H1 (cell line): ENCODE results near the gene DNAJB13. TPM values are rescaled to one million over a fixed set of nuclear protein-coding genes. Genes with fewer than 3 reads are reported as not detected.

Experiments used
- CTCF ChIA-PET: fragments of 300-600 bp; sonication (Branson Sonifier 250); formaldehyde crosslinking; loops from one replicate; lab custom pipeline; 2021; ENCODE audit not compliant: partially characterized antibody; lab: Charles Lee
- POLR2A ChIA-PET: fragments of 300-600 bp; sonication (Branson Sonifier 250); formaldehyde crosslinking; loops from one replicate; lab custom pipeline; 2021; ENCODE audit warnings: inconsistent platforms; ENCODE audit not compliant: partially characterized antibody; lab: Charles Lee
- DNase-seq, 2 experiments: peaks; one replicate each; pipeline versions ENCODE4 v3.0.0 to v3.0.0-alpha.2; 2010 to 2022; ENCODE audit warnings: low spot score in 2 of 2, low read depth in 1 of 2, mixed read lengths in 1 of 2
- FAIRE-seq: peaks from 2 replicates; lab custom pipeline; 2011; peaks lifted over from hg19 to GRCh38; lab: Jason Lieb, UNC
- H2AFZ ChIP-seq: 2 replicates; pipeline ENCODE4 v1.8.1; 2012; ENCODE audit warnings: low read length, inconsistent platforms
- H2AK5ac ChIP-seq: 2 replicates; pipeline ENCODE4 v1.6.1; 2013; ENCODE audit warnings: low read depth, low read length
- H2BK120ac ChIP-seq: replicated peaks from 2 replicates; pipeline ENCODE3; 2013; ENCODE audit warnings: low read depth, low read length, inconsistent platforms
- H2BK12ac ChIP-seq: 2 replicates; pipeline ENCODE4 v1.6.1; 2013; ENCODE audit warnings: low read depth, low read length
- H2BK15ac ChIP-seq: 2 replicates; pipeline ENCODE4 v1.6.1; 2013; ENCODE audit warnings: low read length
- H2BK20ac ChIP-seq: 2 replicates; pipeline ENCODE4 v1.6.1; 2013; ENCODE audit warnings: low read length
- H2BK5ac ChIP-seq: 2 replicates; pipeline ENCODE4 v1.6.1; 2013; ENCODE audit warnings: low read depth, low read length
- H3K14ac ChIP-seq: 2 replicates; pipeline ENCODE4 v1.6.1; 2013; ENCODE audit warnings: inconsistent platforms; ENCODE audit not compliant: insufficient read length
- H3K18ac ChIP-seq: 2 replicates; pipeline ENCODE4 v1.6.1; 2013; ENCODE audit warnings: low read length; ENCODE audit errors: extremely low read depth
- H3K23ac ChIP-seq: 2 replicates; pipeline ENCODE4 v1.6.1; 2013; ENCODE audit warnings: inconsistent platforms; ENCODE audit not compliant: insufficient read length
- H3K23me2 ChIP-seq: 2 replicates; pipeline ENCODE4 v1.6.1; 2013; ENCODE audit warnings: low read depth, low read length
- H3K27ac ChIP-seq: 2 replicates; pipeline ENCODE4 v1.6.1; 2011; ENCODE audit warnings: low read depth, low read length, inconsistent platforms
- H3K27me3 ChIP-seq, 4 experiments: replicated peaks in 1 of 4; 1 replicate in 1 of 4; 2 replicates in 3 of 4; pipeline versions ENCODE4 v1.6.1 to v1.8.1; 2011 to 2013; ENCODE audit warnings: low read length in 3 of 4, mild to moderate bottlenecking in 3 of 4, inconsistent platforms in 2 of 4, mixed read lengths in 2 of 4, moderate library complexity in 1 of 4; ENCODE audit not compliant: control insufficient read depth in 3 of 4, insufficient read depth in 3 of 4; ENCODE audit errors: extremely low read depth in 1 of 4
- H3K36me3 ChIP-seq, 4 experiments: 2 replicates each; pipeline versions ENCODE4 v1.6.1 to v1.8.1; 2011 to 2013; ENCODE audit warnings: mild to moderate bottlenecking in 4 of 4, low read length in 3 of 4, moderate library complexity in 2 of 4, control low read depth in 1 of 4, inconsistent platforms in 1 of 4; ENCODE audit not compliant: insufficient read depth in 4 of 4, control insufficient read depth in 2 of 4
- H3K4ac ChIP-seq: replicated peaks from 2 replicates; pipeline ENCODE3; 2013; ENCODE audit warnings: low read length, low read depth, mixed read lengths, inconsistent platforms; ENCODE audit not compliant: insufficient read length
- H3K4me1 ChIP-seq, 4 experiments: replicated peaks in 1 of 4; 1 replicate in 1 of 4; 2 replicates in 3 of 4; pipeline versions ENCODE4 v1.6.1 to v1.8.1; 2011 to 2013; ENCODE audit warnings: low read length in 3 of 4, inconsistent platforms in 2 of 4, mixed read lengths in 1 of 4; ENCODE audit not compliant: insufficient read depth in 4 of 4, control insufficient read depth in 3 of 4
- H3K4me2 ChIP-seq, 2 experiments: 2 replicates each; pipeline versions ENCODE4 v1.6.1 to v1.8.1; 2011 to 2013; ENCODE audit warnings: low read depth in 2 of 2, low read length in 2 of 2, control low read depth in 1 of 2, inconsistent platforms in 1 of 2, mild to moderate bottlenecking in 1 of 2; ENCODE audit not compliant: insufficient read depth in 1 of 2
- H3K4me3 ChIP-seq, 4 experiments: fragments of 200-600, 300-600 bp in 1 of 4; sonication (generic), shearing (Covaris generic), sonication (Bioruptor Twin) in 1 of 4; 2 replicates each; pipeline versions ENCODE4 v1.5.1 to v1.8.1; 2011 to 2016; ENCODE audit warnings: low read length in 4 of 4, low read depth in 3 of 4, control low read depth in 2 of 4, inconsistent platforms in 2 of 4, mild to moderate bottlenecking in 2 of 4, mixed read lengths in 1 of 4, moderate library complexity in 1 of 4; ENCODE audit not compliant: insufficient read depth in 2 of 4; ENCODE audit errors: extremely low read depth in 1 of 4
- H3K56ac ChIP-seq: replicated peaks from 2 replicates; pipeline ENCODE3; 2013; ENCODE audit warnings: low read depth, mild to moderate bottlenecking, mixed read lengths, low read length, inconsistent platforms; ENCODE audit not compliant: insufficient read length
- H3K79me1 ChIP-seq: 2 replicates; pipeline ENCODE4 v1.6.1; 2013; ENCODE audit warnings: low read depth, low read length, control low read depth
- H3K79me2 ChIP-seq, 2 experiments: 2 replicates each; pipeline versions ENCODE4 v1.6.1 to v1.8.1; 2012 to 2013; ENCODE audit warnings: low read length in 2 of 2, mild to moderate bottlenecking in 2 of 2, inconsistent platforms in 1 of 2; ENCODE audit not compliant: insufficient read depth in 2 of 2, control insufficient read depth in 1 of 2
- H3K9ac ChIP-seq, 4 experiments: replicated peaks in 1 of 4; 1 replicate in 1 of 4; 2 replicates in 3 of 4; pipeline versions ENCODE4 v1.6.1 to v1.8.1; 2011 to 2013; ENCODE audit warnings: low read depth in 3 of 4, low read length in 3 of 4, control low read depth in 2 of 4, mild to moderate bottlenecking in 2 of 4, moderate library complexity in 2 of 4, inconsistent platforms in 1 of 4; ENCODE audit errors: extremely low read depth in 1 of 4
- H3K9me3 ChIP-seq, 2 experiments: 2 replicates each; pipeline versions ENCODE4 v1.6.1 to v1.8.1; 2012 to 2013; ENCODE audit warnings: mild to moderate bottlenecking in 2 of 2, moderate library complexity in 2 of 2, control low read depth in 1 of 2, inconsistent platforms in 1 of 2, low read depth in 1 of 2, low read length in 1 of 2, mixed read lengths in 1 of 2; ENCODE audit not compliant: insufficient read depth in 2 of 2
- H4K20me1 ChIP-seq, 2 experiments: replicated peaks in 1 of 2; 2 replicates each; pipeline versions ENCODE3 to v1.8.1; 2011 to 2013; ENCODE audit warnings: inconsistent platforms in 2 of 2, low read length in 2 of 2, mild to moderate bottlenecking in 1 of 2; ENCODE audit not compliant: insufficient read depth in 2 of 2, control insufficient read depth in 1 of 2
- H4K5ac ChIP-seq: 2 replicates; pipeline ENCODE4 v1.6.1; 2013; ENCODE audit warnings: low read length, low read depth, mixed read lengths, inconsistent platforms; ENCODE audit not compliant: insufficient read length
- H4K8ac ChIP-seq: 2 replicates; pipeline ENCODE4 v1.8.0; 2013; ENCODE audit warnings: mild to moderate bottlenecking, moderate library complexity, low read length, inconsistent platforms; ENCODE audit not compliant: insufficient read depth; ENCODE audit errors: extremely low read depth
- H4K91ac ChIP-seq: replicated peaks from 2 replicates; pipeline ENCODE3; 2013; ENCODE audit warnings: low read length, mixed read lengths, inconsistent platforms; ENCODE audit not compliant: insufficient read length
- BCL11A ChIP-seq, 2 experiments: IDR thresholded peaks; one replicate each; pipeline ENCODE4 v1.6.1; 2011; ENCODE audit warnings: low read depth in 2 of 2, low read length in 2 of 2, mild to moderate bottlenecking in 2 of 2
- CTCF ChIP-seq, 3 experiments: IDR thresholded peaks; 1 replicate in 2 of 3; 2 replicates in 1 of 3; pipeline versions ENCODE4 v1.5.1 to v1.6.1; 2011; ENCODE audit warnings: low read length in 3 of 3, mild to moderate bottlenecking in 3 of 3, inconsistent platforms in 2 of 3, low read depth in 1 of 3, moderate library complexity in 1 of 3; ENCODE audit not compliant: insufficient read depth in 1 of 3; ENCODE audit errors: control extremely low read depth in 1 of 3
- EZH2 ChIP-seq: fragments of 200-600 bp; sonication (generic); IDR thresholded peaks from 2 replicates; pipeline ENCODE4 v1.7.1; 2012; ENCODE audit warnings: low read depth, mild to moderate bottlenecking, moderate library complexity, low read length, inconsistent platforms; ENCODE audit not compliant: severe bottlenecking
- GTF2F1 ChIP-seq: IDR thresholded peaks from 2 replicates; pipeline ENCODE4 v1.6.1; 2012; ENCODE audit warnings: low read depth, low read length, improper control_type of control experiment, borderline replicate concordance
- JUN ChIP-seq: IDR thresholded peaks from 2 replicates; pipeline ENCODE4 v1.6.1; 2011; ENCODE audit warnings: low read depth, mild to moderate bottlenecking, improper control_type of control experiment, low read length
- KDM5A ChIP-seq: fragments of 200-600 bp; IDR thresholded peaks from 2 replicates; pipeline ENCODE4 v1.7.1; 2012; ENCODE audit warnings: mild to moderate bottlenecking, low read length, inconsistent platforms, mixed read lengths
- MAFK ChIP-seq: IDR thresholded peaks from 2 replicates; pipeline ENCODE4 v1.6.1; 2012; ENCODE audit warnings: low read depth, mild to moderate bottlenecking, improper control_type of control experiment, low read length
- SIRT6 ChIP-seq: IDR thresholded peaks from one replicate; pipeline ENCODE4 v1.7.1; 2012; ENCODE audit warnings: low read length, inconsistent platforms
- TBP ChIP-seq: IDR thresholded peaks from 2 replicates; pipeline ENCODE4 v1.6.1; 2011; ENCODE audit warnings: low read depth, low read length, improper control_type of control experiment
- WGBS, 2 experiments: shearing (Covaris generic) in 1 of 2; methylation state at CpG; one replicate each; pipeline versions ENCODE4 v1.1.6 to v1.1.7; 2013 to 2015; ENCODE audit warnings: low lambda C conversion rate in 2 of 2, mixed read lengths in 2 of 2, inconsistent platforms in 1 of 2, low coverage in 1 of 2, missing lambda C conversion rate in 1 of 2; ENCODE audit not compliant: insufficient replicate concordance in 2 of 2, insufficient coverage in 1 of 2, insufficient read length in 1 of 2; ENCODE audit errors: extremely low coverage in 1 of 2, missing lambda C conversion rate in 1 of 2; 5-methylcytosine and 5-hydroxymethylcytosine counted together
- polyA plus RNA-seq, 7 experiments: library from polyadenylated mRNA; depleted of rRNA in 3 of 7; stranded (reverse) in 5 of 7; unstranded in 2 of 7; fragments of >200 nt in 5 of 7; fragments of 200-250 nt in 2 of 7; gene quantifications; 1 replicate in 5 of 7; 2 replicates in 1 of 7; 4 replicates in 1 of 7; pipeline versions ENCODE4 v1.2.1 to v1.2.3, GENCODE V29; 2011 to 2013; ENCODE audit warnings: missing spikeins in 2 of 7, mixed read lengths in 2 of 7
- total RNA-seq: library from RNA; stranded (reverse); fragmentation: NEBNext Ultra II Directional; extraction: Animal tissue kit (Norgen Biotek cat#: 25700); gene quantifications from 2 replicates; pipeline ENCODE4 v1.2.1, GENCODE V29; 2021

The DNAJB13 gene
- total and polyA plus RNA-seq, 2 of the 8 experiments (the other 6 are each of a cell fraction or from before 2014, with no cell fraction given) = 0.27 TPM; not detected in 1

DNA sequence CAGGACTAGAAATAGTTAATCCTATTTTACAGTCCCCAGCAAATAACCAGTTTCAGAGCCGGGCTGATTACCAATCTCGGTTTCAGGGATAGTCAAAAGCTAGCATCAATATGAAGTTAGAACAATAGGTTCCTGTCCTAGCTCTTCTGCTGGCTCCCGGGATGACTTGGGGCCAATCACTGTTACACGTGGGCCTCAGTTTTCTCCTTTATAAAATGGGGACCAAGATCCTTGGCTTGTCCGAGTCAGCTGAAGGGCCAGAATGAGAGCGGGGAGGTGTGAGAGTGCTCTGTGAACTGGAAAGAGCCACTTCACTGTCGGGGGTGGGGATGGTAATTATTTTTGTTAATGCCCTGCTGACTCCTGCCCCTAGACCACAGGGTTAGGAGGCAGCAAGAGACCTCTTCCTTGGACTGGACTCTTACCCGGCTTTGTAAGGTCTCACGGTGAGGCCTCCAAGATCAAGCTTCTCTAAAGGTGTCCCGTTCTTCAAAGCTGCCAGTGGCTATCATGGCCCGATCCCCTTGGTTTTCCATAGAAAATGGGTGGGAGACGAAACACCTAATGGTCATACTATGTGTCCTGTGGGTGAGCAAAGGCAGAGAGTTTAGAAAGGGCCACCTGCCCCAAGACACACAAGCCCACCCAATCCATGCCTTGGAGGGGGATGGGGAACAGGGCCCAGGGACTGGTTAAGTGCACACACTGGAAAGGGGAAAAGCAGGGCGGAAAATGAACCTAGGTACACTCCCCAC lies 30.4 kb downstream of the DNAJB13 start:
- H3K79me2 ChIP-seq = peaks cover 0 to 6% of the 10 kb centered on the region in 2 experiments; a peak in 1 of 4 replicates
- H3K18ac ChIP-seq = no peak overlapping the region
- H4K8ac ChIP-seq = no peak overlapping the region; the same call in 1 of the 2 replicates
- peaks cover 2% of the 10 kb centered on the region; the same call in 1 of the 2 replicates for H3K79me1 ChIP-seq
- H2AFZ ChIP-seq = no peak overlapping the region
- no peak overlapping the region for H3K23ac ChIP-seq
- POLR2A ChIA-PET = interaction anchor here (1.2 to 6.8 kb wide), 7 partner anchors 11 to 39 kb away, joined by 3 to 94 read pairs (median 11); no protein-coding TSS in a partner anchor
- peak overlapping the region; percentile 69 to 96 (median 78); a peak in 5 of 8 replicates for H3K4me3 ChIP-seq
- no peak overlapping the region for H2BK120ac ChIP-seq
- H3K56ac ChIP-seq = no peak overlapping the region
- no peak overlapping the region for H2BK5ac ChIP-seq
- no peak overlapping the region for H3K4ac ChIP-seq
- CTCF ChIA-PET = interaction anchor here (1.0 to 4.9 kb wide), 3 partner anchors 18 to 51 kb away, joined by 3 to 22 read pairs (median 4); no protein-coding TSS in a partner anchor
- H3K9ac ChIP-seq = no peak overlapping the region
- peaks cover 16 to 49% (median 26%) of the 10 kb centered on the region in 4 experiments for H3K36me3 ChIP-seq
- WGBS, 2 experiments = 90% methylated on average over 13 of the region's 13 CpGs; no CpG with 5 or more reads in 1 of the 2 experiments
- DNase-seq = no peak
- H3K9me3 ChIP-seq = no peaks in the 10 kb centered on the region
- H3K23me2 ChIP-seq = peaks cover 10% of the 10 kb centered on the region
- H2BK20ac ChIP-seq = no peak overlapping the region
- H3K27ac ChIP-seq = no peak overlapping the region
- no peak for FAIRE-seq
- 0 out of 2 replicates have a peak overlapping the region, but pooled peaks have one; percentile 5 for H2BK15ac ChIP-seq
- H4K91ac ChIP-seq = no peak overlapping the region
- H2AK5ac ChIP-seq = no peak overlapping the region; the same call in 1 of the 2 replicates
- H3K14ac ChIP-seq = no peak overlapping the region
- H4K20me1 ChIP-seq = peaks cover 0 to 6% of the 10 kb centered on the region in 2 experiments
- peak overlapping the region; percentile 86 to 100 for H3K4me2 ChIP-seq
- peaks cover 0 to 2% (median 0%) of the 10 kb centered on the region in 4 experiments; a peak in 2 of 7 replicates for H3K27me3 ChIP-seq
- peaks cover 7 to 18% (median 10%) of the 10 kb centered on the region in 4 experiments for H3K4me1 ChIP-seq
- no peak overlapping the region for H2BK12ac ChIP-seq
- no peak overlapping the region for H4K5ac ChIP-seq
- no peak for TF ChIP-seq KDM5A
- no peak for TF ChIP-seq CTCF (IDR thresholded peaks at IDR 0.05; ENCODE audit: control extremely low read depth in 1 of 3, insufficient read depth in 1 of 3, low read depth in 1 of 3, low read length in 3 of 3)
- TF ChIP-seq SIRT6 = no peak
- no peak for TF ChIP-seq EZH2
- no peak for TF ChIP-seq JUN
- no peak for TF ChIP-seq GTF2F1
- TF ChIP-seq TBP = no peak
- no peak for TF ChIP-seq MAFK
- TF ChIP-seq BCL11A (IDR thresholded peaks at IDR 0.05; ENCODE audit: low read depth in 2 of 2, low read length in 2 of 2) = no peak
